AG10803 (cell line): ENCODE data around the gene XBP1.
"Not testable (repeated sequence)": the region's sequence is repeated elsewhere in the genome, so short reads cannot be mapped to it uniquely, and the experiment has no call there.

Experiments used
- DNase-seq: peaks from one replicate; pipeline ENCODE4 v3.0.0; 2010; ENCODE audit warnings: low read depth
- H3K4me3 ChIP-seq: 2 replicates; pipeline ENCODE4 v1.5.1; 2011; ENCODE audit warnings: mild to moderate bottlenecking, low read length, control low read depth
- CTCF ChIP-seq: conservative IDR thresholded peaks from 2 replicates; pipeline ENCODE4 v1.5.1; 2011; ENCODE audit warnings: mild to moderate bottlenecking, low read length, control low read depth, inconsistent platforms

Gene XBP1

GRCh38 chr22:28800308-28801041 is at the start of gene XBP1:
Gene XBP1 (minus strand): TSS chr22:28800569.
- H3K4me3 ChIP-seq = peak within 1 kb of the TSS; percentile 81
- peak; percentile 94 for DNase-seq
- TF ChIP-seq CTCF = no peak

- no peak for DNase-seq
- TF ChIP-seq CTCF = no peak
- H3K4me3 ChIP-seq = no peak overlapping the region
Observed at GRCh38 chr22:28846994-28847393, 46.6 kb upstream of the XBP1 start.

- not testable (repeated sequence) for DNase-seq
Observed at GRCh38 chr22:28844277-28844676, 43.9 kb upstream of the XBP1 start.

DNA sequence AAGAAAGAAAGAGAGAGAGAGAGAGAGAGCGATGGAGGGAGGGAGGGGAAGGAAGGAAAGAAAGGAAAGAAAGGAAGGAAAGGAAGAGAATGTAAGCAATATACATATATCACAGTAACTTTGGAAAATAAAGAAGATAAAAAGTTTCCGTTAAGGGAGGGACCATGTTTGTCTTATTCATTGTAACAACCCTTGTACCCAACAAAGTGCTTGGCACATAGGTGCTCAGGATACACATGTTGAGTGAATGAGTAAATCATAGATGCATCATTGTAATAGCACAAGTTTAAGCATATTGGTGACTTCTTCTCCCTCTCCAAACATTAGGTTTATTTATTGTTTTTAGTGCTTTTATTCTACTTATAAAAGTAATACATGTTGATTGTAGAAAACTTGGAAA is 43.3 kb upstream of the XBP1 start:
- no peak for DNase-seq
- no peak for TF ChIP-seq CTCF
- H3K4me3 ChIP-seq = no peak overlapping the region

More at GRCh38 chr22:28844277-28844676, 43.9 kb upstream of the XBP1 start:
- H3K4me3 ChIP-seq = not testable (repeated sequence)

DNA sequence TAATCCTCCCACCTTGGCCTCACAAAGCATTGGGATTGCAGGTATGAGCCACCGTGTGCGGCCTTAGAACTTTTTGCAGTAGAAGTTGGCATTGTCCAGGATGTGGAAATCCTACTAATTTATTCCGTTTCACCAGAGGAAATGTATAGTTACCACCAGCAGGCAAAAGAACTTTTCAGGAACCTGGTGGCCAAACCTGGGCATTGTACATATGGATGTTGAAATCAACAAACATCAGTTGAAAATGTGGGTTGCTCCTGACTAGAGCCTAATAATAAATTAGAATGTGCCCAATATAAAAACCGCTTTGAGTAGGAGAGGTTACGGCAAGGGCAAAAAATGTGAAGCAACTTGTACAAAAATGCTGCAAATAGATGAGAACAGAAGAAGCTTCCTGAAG is 40.7 kb upstream of the XBP1 start:
- H3K4me3 ChIP-seq = no peak overlapping the region
- no peak for DNase-seq
- no peak for TF ChIP-seq CTCF

- H3K4me3 ChIP-seq = no peak overlapping the region
- no peak for TF ChIP-seq CTCF
- DNase-seq = no peak
Observed at GRCh38 chr22:28838971-28839370, 38.6 kb upstream of the XBP1 start.

DNA sequence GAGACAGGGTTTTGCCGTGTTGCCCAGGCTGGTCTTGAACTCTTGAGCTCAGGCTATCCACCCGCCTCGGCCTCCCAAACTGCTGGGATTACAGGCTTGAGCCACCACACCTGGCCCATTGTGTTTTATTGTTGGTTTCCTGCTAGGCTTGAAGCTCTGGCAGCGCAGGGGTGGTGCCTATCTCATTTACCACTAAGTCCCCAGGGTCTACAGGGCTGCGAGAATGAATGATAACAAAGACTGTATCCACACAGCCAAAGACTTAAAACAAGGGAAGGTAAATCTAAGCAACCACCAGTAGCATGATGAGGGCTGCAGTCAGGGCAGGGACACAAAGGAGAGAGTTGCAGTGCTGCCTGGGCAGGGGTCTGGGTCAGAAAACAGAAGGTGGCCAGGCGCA is 37.3 kb upstream of the XBP1 start:
- DNase-seq = no peak
- no peak for TF ChIP-seq CTCF
- no peak overlapping the region for H3K4me3 ChIP-seq

DNA sequence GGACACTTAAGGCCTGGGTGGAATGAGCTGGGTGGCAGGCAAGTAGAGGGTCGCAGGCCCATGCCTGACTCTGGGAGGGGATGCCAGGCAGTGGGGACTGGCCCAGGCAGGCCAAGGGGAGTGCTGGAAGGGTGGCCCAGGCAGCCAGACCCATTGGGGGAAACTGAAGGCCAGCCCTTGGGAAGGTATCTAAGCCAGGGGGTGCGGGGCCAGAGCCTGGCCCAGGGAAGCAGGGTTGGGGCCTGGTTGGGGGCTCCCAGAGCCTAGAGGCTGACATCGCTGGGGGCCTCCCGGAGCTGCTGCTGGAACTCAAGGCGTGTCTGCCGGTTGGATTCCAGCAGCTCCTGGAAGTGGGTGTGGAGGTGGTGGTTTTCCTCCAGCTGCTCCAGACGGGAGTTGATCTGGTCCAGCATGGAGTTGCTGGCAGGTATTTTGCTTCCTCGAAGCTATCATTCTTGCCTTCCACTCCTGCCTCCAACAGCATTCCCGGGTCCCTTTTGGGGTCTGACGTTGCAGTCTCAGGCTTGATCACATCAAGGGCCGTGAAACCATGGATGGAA is 35.3 kb upstream of the XBP1 start:
- no peak overlapping the region for H3K4me3 ChIP-seq
- TF ChIP-seq CTCF = no peak
- no peak for DNase-seq
